ENCODE measurements around the gene RPSA. TPM values are rescaled to one million over a fixed set of nuclear protein-coding genes. Genes with fewer than 3 reads are reported as not detected.

The RPSA gene
- total RNA-seq, 1 experiment from 2014 or later, result 2,455 TPM

DNA sequence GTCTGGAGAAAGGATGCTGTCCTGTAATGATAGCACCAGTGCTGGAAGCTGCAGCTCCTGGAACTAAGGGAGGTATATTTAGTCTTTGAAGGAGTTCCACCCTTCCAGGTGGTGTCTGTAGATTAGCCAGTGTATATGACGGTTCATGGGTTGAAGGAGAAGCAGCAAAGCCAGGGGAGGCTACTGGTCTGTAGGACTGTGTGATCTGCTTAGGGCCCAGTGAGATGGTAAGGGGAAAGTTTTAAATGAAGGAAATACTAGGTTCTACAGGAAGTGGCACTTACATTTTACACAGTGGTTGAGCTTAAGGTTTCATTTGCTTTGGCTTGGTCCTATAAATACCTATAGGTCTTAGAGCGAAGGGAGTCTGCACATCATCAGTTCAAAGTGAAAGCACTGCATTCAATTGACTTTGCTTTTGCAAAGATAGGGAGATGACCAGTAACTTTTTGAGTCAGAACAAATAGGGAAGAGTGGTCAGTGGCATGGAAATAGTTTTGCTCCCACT is 17.7 kb upstream of the RPSA start:
- TF ChIP-seq, protein P1, sequence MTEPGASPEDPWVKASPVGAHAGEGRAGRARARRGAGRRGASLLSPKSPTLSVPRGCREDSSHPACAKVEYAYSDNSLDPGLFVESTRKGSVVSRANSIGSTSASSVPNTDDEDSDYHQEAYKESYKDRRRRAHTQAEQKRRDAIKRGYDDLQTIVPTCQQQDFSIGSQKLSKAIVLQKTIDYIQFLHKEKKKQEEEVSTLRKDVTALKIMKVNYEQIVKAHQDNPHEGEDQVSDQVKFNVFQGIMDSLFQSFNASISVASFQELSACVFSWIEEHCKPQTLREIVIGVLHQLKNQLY (CRISPR knock-in tag; IDR thresholded peaks at IDR 0.05), result no peak
- TF ChIP-seq, protein P2, sequence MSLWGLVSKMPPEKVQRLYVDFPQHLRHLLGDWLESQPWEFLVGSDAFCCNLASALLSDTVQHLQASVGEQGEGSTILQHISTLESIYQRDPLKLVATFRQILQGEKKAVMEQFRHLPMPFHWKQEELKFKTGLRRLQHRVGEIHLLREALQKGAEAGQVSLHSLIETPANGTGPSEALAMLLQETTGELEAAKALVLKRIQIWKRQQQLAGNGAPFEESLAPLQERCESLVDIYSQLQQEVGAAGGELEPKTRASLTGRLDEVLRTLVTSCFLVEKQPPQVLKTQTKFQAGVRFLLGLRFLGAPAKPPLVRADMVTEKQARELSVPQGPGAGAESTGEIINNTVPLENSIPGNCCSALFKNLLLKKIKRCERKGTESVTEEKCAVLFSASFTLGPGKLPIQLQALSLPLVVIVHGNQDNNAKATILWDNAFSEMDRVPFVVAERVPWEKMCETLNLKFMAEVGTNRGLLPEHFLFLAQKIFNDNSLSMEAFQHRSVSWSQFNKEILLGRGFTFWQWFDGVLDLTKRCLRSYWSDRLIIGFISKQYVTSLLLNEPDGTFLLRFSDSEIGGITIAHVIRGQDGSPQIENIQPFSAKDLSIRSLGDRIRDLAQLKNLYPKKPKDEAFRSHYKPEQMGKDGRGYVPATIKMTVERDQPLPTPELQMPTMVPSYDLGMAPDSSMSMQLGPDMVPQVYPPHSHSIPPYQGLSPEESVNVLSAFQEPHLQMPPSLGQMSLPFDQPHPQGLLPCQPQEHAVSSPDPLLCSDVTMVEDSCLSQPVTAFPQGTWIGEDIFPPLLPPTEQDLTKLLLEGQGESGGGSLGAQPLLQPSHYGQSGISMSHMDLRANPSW (CRISPR knock-in tag; conservative IDR thresholded peaks at IDR 0.05; ENCODE audit: low read depth), result no peak
- TF ChIP-seq ZNF317 (CRISPR knock-in tag; IDR thresholded peaks at IDR 0.05; ENCODE audit: borderline replicate concordance, low read depth) (no peak), ELF4 (CRISPR knock-in tag; IDR thresholded peaks at IDR 0.05; ENCODE audit: low read depth) (no peak), ZNF138 (CRISPR knock-in tag; conservative IDR thresholded peaks at IDR 0.05) (no peak), MYBL2 (CRISPR knock-in tag; IDR thresholded peaks at IDR 0.05) (no peak), ZNF232 (CRISPR knock-in tag; IDR thresholded peaks at IDR 0.05) (no peak), TEAD4 (CRISPR knock-in tag; IDR thresholded peaks at IDR 0.05) (no peak), NFATC4 (CRISPR knock-in tag; IDR thresholded peaks at IDR 0.05) (no peak), OVOL2 (CRISPR knock-in tag; IDR thresholded peaks at IDR 0.05; ENCODE audit: borderline replicate concordance) (no peak), RELA (CRISPR knock-in tag; IDR thresholded peaks at IDR 0.05; ENCODE audit: borderline replicate concordance) (no peak), ZNF121 (CRISPR knock-in tag; IDR thresholded peaks at IDR 0.05) (no peak), NR1H2 (CRISPR knock-in tag; IDR thresholded peaks at IDR 0.05) (no peak)
- TF ChIP-seq, protein P3, sequence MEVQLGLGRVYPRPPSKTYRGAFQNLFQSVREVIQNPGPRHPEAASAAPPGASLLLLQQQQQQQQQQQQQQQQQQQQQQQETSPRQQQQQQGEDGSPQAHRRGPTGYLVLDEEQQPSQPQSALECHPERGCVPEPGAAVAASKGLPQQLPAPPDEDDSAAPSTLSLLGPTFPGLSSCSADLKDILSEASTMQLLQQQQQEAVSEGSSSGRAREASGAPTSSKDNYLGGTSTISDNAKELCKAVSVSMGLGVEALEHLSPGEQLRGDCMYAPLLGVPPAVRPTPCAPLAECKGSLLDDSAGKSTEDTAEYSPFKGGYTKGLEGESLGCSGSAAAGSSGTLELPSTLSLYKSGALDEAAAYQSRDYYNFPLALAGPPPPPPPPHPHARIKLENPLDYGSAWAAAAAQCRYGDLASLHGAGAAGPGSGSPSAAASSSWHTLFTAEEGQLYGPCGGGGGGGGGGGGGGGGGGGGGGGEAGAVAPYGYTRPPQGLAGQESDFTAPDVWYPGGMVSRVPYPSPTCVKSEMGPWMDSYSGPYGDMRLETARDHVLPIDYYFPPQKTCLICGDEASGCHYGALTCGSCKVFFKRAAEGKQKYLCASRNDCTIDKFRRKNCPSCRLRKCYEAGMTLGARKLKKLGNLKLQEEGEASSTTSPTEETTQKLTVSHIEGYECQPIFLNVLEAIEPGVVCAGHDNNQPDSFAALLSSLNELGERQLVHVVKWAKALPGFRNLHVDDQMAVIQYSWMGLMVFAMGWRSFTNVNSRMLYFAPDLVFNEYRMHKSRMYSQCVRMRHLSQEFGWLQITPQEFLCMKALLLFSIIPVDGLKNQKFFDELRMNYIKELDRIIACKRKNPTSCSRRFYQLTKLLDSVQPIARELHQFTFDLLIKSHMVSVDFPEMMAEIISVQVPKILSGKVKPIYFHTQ (CRISPR knock-in tag; IDR thresholded peaks at IDR 0.05), result no peak
- TF ChIP-seq, protein P4, sequence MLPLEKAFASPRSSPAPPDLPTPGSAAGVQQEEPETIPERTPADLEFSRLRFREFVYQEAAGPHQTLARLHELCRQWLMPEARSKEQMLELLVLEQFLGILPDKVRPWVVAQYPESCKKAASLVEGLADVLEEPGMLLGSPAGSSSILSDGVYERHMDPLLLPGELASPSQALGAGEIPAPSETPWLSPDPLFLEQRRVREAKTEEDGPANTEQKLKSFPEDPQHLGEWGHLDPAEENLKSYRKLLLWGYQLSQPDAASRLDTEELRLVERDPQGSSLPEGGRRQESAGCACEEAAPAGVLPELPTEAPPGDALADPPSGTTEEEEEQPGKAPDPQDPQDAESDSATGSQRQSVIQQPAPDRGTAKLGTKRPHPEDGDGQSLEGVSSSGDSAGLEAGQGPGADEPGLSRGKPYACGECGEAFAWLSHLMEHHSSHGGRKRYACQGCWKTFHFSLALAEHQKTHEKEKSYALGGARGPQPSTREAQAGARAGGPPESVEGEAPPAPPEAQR (CRISPR knock-in tag; IDR thresholded peaks at IDR 0.05), result no peak
- TF ChIP-seq, protein P5, sequence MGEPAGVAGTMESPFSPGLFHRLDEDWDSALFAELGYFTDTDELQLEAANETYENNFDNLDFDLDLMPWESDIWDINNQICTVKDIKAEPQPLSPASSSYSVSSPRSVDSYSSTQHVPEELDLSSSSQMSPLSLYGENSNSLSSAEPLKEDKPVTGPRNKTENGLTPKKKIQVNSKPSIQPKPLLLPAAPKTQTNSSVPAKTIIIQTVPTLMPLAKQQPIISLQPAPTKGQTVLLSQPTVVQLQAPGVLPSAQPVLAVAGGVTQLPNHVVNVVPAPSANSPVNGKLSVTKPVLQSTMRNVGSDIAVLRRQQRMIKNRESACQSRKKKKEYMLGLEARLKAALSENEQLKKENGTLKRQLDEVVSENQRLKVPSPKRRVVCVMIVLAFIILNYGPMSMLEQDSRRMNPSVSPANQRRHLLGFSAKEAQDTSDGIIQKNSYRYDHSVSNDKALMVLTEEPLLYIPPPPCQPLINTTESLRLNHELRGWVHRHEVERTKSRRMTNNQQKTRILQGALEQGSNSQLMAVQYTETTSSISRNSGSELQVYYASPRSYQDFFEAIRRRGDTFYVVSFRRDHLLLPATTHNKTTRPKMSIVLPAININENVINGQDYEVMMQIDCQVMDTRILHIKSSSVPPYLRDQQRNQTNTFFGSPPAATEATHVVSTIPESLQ (CRISPR knock-in tag; IDR thresholded peaks at IDR 0.05), result no peak
- peaks cover 42% of the 10 kb centered on the region for H3K36me3 Mint-ChIP-seq
- ATAC-seq (no peak), DNase-seq (ENCODE audit: low spot score) (no peak)
- H3K4me3 Mint-ChIP-seq, result no peak overlapping the region
- H3K27me3 Mint-ChIP-seq (ENCODE audit: low read depth), result no peaks in the 10 kb centered on the region
- ChIA-PET POLR2A (no interaction called here), CTCF (interaction anchor here (1.0 kb wide), 1 partner anchor 11 kb away, joined by 3 read pairs; no protein-coding TSS in a partner anchor)
- H3K4me1 Mint-ChIP-seq, result peaks cover 24% of the 10 kb centered on the region
- H3K9me3 Mint-ChIP-seq, result no peaks in the 10 kb centered on the region
- H3K27ac Mint-ChIP-seq, result 0 out of 2 replicates have a peak overlapping the region, but pooled peaks have one; percentile 10

DNA sequence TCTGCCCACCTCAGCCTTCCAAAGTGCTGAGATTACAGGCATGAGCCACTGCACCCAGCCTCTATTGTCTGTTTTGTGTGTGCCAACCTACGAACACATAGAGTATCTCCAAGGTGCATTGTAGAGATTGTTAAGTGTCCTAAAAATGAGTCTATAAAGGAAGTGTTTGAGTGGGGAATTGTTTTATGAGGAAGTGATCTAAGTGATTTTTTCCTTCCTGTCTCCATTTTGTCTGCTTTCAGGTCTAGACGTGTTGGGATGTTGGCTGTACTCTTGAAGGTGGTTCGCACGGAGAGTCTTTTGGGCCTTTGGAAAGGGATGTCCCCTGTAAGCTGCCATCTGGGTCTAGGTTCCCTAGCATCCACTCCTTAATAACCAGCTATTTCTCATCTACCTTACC is 16.3 kb upstream of the RPSA start:
- H3K4me3 Mint-ChIP-seq, result no peak overlapping the region
- CTCF ChIA-PET, result no interaction called here
- DNase-seq (ENCODE audit: low spot score) (no peak), ATAC-seq (no peak)
- H3K27ac Mint-ChIP-seq, result no peak overlapping the region
- H3K9me3 Mint-ChIP-seq, result no peaks in the 10 kb centered on the region
- H3K36me3 Mint-ChIP-seq, result peaks cover 56% of the 10 kb centered on the region
- no peaks in the 10 kb centered on the region for H3K27me3 Mint-ChIP-seq (ENCODE audit: low read depth)
- peaks cover 17% of the 10 kb centered on the region for H3K4me1 Mint-ChIP-seq
- POLR2A ChIA-PET, result no interaction called here
- TF ChIP-seq SMAD3 (CRISPR knock-in tag; IDR thresholded peaks at IDR 0.05; ENCODE audit: borderline replicate concordance) (no peak), TEAD1 (CRISPR knock-in tag; IDR thresholded peaks at IDR 0.05) (no peak), FOXP1 (CRISPR knock-in tag; IDR thresholded peaks at IDR 0.05; ENCODE audit: borderline replicate concordance) (no peak)
- TF ChIP-seq, protein P6, sequence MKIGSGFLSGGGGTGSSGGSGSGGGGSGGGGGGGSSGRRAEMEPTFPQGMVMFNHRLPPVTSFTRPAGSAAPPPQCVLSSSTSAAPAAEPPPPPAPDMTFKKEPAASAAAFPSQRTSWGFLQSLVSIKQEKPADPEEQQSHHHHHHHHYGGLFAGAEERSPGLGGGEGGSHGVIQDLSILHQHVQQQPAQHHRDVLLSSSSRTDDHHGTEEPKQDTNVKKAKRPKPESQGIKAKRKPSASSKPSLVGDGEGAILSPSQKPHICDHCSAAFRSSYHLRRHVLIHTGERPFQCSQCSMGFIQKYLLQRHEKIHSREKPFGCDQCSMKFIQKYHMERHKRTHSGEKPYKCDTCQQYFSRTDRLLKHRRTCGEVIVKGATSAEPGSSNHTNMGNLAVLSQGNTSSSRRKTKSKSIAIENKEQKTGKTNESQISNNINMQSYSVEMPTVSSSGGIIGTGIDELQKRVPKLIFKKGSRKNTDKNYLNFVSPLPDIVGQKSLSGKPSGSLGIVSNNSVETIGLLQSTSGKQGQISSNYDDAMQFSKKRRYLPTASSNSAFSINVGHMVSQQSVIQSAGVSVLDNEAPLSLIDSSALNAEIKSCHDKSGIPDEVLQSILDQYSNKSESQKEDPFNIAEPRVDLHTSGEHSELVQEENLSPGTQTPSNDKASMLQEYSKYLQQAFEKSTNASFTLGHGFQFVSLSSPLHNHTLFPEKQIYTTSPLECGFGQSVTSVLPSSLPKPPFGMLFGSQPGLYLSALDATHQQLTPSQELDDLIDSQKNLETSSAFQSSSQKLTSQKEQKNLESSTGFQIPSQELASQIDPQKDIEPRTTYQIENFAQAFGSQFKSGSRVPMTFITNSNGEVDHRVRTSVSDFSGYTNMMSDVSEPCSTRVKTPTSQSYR (CRISPR knock-in tag; IDR thresholded peaks at IDR 0.05), result no peak
- TF ChIP-seq, protein P2 (CRISPR knock-in tag; conservative IDR thresholded peaks at IDR 0.05; ENCODE audit: low read depth), result no peak

Data from WTC11 (cell line).